ENCODE data around the gene UGT1A10.
"Not testable (repeated sequence)": the region's sequence is repeated elsewhere in the genome, so short reads cannot be mapped to it uniquely, and the experiment has no call there.

UGT1A10 gene

GRCh38 chr2:233746475-233747282 lies 110.4 kb downstream of the UGT1A10 start:
- DNase-seq, result no peak

DNA sequence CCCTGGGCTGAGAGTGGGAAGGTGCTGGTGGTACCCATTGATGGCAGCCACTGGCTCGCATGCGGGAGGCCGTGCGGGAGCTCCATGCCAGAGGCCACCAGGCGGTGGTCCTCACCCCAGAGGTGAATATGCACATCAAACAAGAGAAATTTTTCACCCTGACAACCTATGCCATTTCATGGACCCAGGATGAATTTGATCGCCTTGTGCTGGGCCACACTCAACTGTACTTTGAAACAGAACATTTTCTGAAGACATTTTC lies 111.0 kb downstream of the UGT1A10 start:
- DNase-seq, result no peak

DNA sequence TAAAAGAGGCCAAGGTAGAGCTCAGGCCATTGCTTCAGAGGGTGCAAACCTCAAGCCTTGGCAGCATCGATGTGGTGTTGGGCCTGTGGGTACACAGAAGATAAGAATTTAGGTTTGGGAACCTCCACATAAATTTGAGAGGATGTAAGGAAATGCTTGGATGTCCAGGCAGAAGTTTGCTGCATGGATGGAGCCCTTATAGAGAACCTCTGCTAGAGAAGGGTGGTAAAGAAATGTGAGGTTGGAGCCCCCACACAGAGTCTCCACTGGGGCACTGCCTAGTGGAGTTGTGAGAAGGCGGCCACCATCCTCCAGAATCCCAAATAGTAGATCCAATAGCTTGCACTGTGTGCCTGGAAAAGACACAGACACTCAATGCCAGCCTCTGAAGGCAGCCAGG lies 114.4 kb downstream of the UGT1A10 start:
- DNase-seq, result not testable (repeated sequence)

GRCh38 chr2:233751212-233752009 lies 115.2 kb downstream of the UGT1A10 start:
- not testable (repeated sequence) for DNase-seq

- no peak for DNase-seq
These were observed 118.8 kb downstream of the UGT1A10 start for GRCh38 chr2:233754872-233755611.

- DNase-seq, result no peak
These were observed 120.3 kb downstream of the UGT1A10 start for GRCh38 chr2:233756429-233757081.

- no peak for DNase-seq
These were observed 121.9 kb downstream of the UGT1A10 start for GRCh38 chr2:233758141-233758540.

DNA sequence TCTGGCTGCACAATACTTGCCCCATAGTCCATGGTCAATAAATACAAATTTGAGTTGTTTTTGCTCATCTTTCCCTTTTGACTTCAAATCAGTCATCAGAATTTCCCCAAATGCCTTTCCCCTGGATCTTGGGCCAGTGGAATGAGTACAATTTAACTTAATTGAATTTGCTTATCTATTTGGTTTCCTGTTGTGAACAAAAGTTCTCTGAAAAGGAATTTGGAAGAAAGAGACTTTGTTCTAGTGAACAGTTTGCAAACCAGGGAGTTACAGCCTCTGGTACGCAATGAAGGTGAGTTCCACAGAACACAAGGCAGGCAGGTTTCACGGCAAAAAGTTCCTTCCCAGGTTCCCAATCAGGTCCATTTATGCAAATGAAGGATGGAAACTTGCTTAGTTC lies 122.6 kb downstream of the UGT1A10 start:
- no peak for DNase-seq

DNA sequence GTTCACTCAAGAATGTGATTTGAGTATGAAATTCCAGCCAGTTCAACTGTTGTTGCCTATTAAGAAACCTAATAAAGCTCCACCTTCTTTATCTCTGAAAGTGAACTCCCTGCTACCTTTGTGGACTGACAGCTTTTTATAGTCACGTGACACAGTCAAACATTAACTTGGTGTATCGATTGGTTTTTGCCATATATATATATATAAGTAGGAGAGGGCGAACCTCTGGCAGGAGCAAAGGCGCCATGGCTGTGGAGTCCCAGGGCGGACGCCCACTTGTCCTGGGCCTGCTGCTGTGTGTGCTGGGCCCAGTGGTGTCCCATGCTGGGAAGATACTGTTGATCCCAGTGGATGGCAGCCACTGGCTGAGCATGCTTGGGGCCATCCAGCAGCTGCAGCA lies 123.8 kb downstream of the UGT1A10 start, which contains the start of gene UGT1A1:
UGT1A1 (plus strand) TSS at position 228 of the 400 bp plus-strand sequence; CDS start at position 246, 18 bp downstream.
- no peak for DNase-seq

- DNase-seq, result no peak
These were observed 125.0 kb downstream of the UGT1A10 start for GRCh38 chr2:233761040-233761769.

GRCh38 chr2:233764264-233764663 lies 128.0 kb downstream of the UGT1A10 start:
- no peak for DNase-seq

GRCh38 chr2:233764761-233765160 lies 128.5 kb downstream of the UGT1A10 start:
- no peak for DNase-seq

DNA sequence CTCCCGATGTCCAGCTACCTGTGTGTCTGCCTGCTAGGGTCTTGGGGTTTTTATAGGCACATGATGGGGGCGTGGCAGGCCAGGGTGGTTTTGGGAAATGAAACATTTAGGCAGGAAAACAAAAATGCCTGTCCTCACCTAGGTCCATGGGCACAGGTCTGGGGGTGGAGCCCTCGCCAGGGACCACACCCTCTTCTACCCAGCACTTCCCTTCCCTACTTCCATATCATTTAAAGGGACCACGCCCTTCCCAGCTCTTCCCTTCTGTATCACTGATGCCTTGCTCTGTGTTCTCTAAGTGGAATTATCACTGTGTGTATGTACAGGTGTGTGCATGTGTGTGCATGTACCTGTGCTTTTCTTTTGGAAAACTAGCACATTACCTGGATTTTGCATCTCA lies 130.2 kb downstream of the UGT1A10 start:
- no peak for DNase-seq

GRCh38 chr2:233768076-233768475 lies 131.8 kb downstream of the UGT1A10 start:
- DNase-seq, result no peak

DNA sequence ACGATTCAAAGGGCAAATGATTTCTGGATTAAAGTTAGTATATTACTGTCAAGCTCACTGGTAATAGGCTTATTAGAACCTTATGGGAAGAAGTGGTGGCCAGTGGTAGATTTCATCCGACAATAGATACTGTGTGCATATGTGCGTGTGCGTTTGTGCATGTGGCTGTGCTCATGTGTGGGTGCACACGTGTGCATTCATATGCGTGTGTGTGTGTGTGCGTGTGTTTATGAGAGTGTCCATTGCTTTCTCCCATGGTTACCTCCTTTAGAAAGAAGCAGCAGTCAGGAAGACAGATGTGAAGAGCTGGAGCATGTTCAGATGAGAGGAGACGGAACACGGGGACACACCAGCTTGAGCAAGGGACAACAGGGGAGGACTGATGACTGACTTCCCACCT lies 133.0 kb downstream of the UGT1A10 start:
- no peak for DNase-seq

- DNase-seq, result no peak
These were observed 135.9 kb downstream of the UGT1A10 start for GRCh38 chr2:233772153-233772552.

- DNase-seq, result no peak
These were observed 136.3 kb downstream of the UGT1A10 start for GRCh38 chr2:233772583-233772982.

DNA sequence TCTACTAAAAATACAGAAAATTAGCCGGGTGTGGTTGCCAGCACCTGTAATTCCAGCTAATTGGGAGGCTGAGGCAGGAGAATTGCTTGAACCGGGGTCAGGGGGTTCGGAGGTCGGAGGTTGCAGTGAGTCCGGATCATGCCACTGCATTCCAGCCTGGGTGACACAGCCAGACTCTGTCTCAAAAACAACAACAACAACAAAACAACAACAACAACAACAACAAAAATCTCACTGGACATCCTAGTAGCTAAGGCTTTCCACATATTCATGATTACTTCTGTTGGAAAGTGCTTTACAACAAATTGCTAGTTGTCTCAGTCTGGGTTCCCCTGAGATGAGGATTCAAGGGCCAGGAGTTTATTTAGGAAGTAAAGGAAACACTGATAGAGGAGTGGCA lies 137.6 kb downstream of the UGT1A10 start:
- DNase-seq, result no peak

GRCh38 chr2:233775414-233775813 lies 139.2 kb downstream of the UGT1A10 start:
- no peak for DNase-seq

- DNase-seq, result no peak
These were observed 141.8 kb downstream of the UGT1A10 start, which contains the start of gene MROH2A for GRCh38 chr2:233778030-233778429. MROH2A (plus strand) TSS chr2:233778330; CDS start chr2:233779359, 1,029 bp downstream.

- DNase-seq, result no peak
These were observed 143.5 kb downstream of the UGT1A10 start for GRCh38 chr2:233779722-233780121.

- no peak for DNase-seq
These were observed 144.5 kb downstream of the UGT1A10 start for GRCh38 chr2:233780771-233781170.

Measured in CD4-positive, alpha-beta T cell treated with Interleukin-15 for 1 hour (primary cell).